Thyroid gland (tissue), 4 donors: ENCODE results near the gene CWC22. TPM values are rescaled to one million over a fixed set of nuclear protein-coding genes. Genes with fewer than 3 reads are reported as not detected.

Source experiments
- DNase-seq, 2 donors: peaks; one replicate each; pipeline ENCODE4 v3.0.0-alpha.2; 2019
- H3K27ac ChIP-seq, 3 donors: fragments of 200-600 bp; sonication (generic); 1 replicate in 2 of 3; 2 replicates in 1 of 3; pipeline ENCODE4 v1.5.1; 2016 to 2019; ENCODE audit warnings: mild to moderate bottlenecking in 1 of 3, moderate library complexity in 1 of 3
- H3K27me3 ChIP-seq: fragments of 200-600 bp; sonication (generic); one replicate; pipeline ENCODE4 v1.5.1; 2019
- H3K36me3 ChIP-seq, 2 donors: fragments of 200-600 bp; sonication (generic); one replicate each; pipeline ENCODE4 v1.5.1; 2016 to 2019
- H3K4me1 ChIP-seq, 2 donors: fragments of 200-600 bp; sonication (generic); one replicate each; pipeline ENCODE4 v1.5.1; 2017 to 2019
- H3K4me3 ChIP-seq, 3 donors: fragments of 200-600 bp; sonication (generic); replicated peaks in 1 of 3; 1 replicate in 2 of 3; 2 replicates in 1 of 3; pipeline ENCODE4 v1.5.1; 2016; ENCODE audit warnings: mild to moderate bottlenecking in 1 of 3
- H3K9me3 ChIP-seq: fragments of 200-600 bp; sonication (generic); one replicate; pipeline ENCODE4 v1.5.1; 2017
- POLR2A ChIP-seq, 2 donors: fragments of 450-650 bp; IDR thresholded peaks; one replicate each; pipeline ENCODE4 v1.6.1; 2017; ENCODE audit warnings: antibody characterized with exemption in 2 of 2, mild to moderate bottlenecking in 2 of 2, moderate library complexity in 1 of 2
- WGBS, 2 donors: methylation state at CpG; one replicate each; pipeline ENCODE4 v1.1.5; 2017; 5-methylcytosine and 5-hydroxymethylcytosine counted together
- intact Hi-C: fragments of 100-400 bp; cut with DNase I; formaldehyde crosslinking; loops from one replicate; pipeline ENCODE4 v1.15.1; 2023
- total RNA-seq, 4 donors: library from RNA; depleted of rRNA; stranded (reverse); fragments of >200 nt; gene quantifications; one replicate each; pipeline ENCODE4 v1.2.3, GENCODE V29; 2016
- TF ChIP-seq, protein P1 (sequence below), 6 experiments: fragments of 200-600 bp in 3 of 6; fragments of 450-650 bp in 3 of 6; sonication (generic) in 3 of 6; IDR thresholded peaks; one replicate each; pipeline ENCODE4 v1.5.1; 2016 to 2019; ENCODE audit warnings: antibody characterized with exemption in 6 of 6, mild to moderate bottlenecking in 2 of 6, inconsistent platforms in 1 of 6, moderate library complexity in 1 of 6

The CWC22 gene
- total RNA-seq, 4 donors from 2014 or later: 22.0 to 31.7 (median 26.8) TPM

DNA sequence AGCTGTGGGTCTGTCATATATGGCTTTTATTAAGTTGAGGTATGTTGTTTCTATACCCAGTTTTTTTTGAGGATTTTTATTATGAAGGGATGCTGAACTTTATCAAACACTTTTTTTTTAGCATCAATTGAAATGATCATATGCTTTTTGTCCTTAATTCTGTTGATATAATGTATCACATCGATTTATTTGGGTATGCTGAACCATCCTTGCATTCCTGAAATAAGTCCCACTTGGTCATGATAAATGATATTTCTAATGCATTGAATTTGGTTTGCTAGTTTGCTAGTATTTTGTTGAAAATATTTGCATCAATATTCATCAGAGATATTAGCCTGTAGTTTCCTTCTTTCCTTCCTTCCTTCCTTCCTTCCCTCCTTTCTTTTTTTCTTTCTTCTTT, 22.5 kb upstream of the CWC22 start:
- TF ChIP-seq POLR2A (IDR thresholded peaks at IDR 0.05): no peak
- TF ChIP-seq, protein P1, sequence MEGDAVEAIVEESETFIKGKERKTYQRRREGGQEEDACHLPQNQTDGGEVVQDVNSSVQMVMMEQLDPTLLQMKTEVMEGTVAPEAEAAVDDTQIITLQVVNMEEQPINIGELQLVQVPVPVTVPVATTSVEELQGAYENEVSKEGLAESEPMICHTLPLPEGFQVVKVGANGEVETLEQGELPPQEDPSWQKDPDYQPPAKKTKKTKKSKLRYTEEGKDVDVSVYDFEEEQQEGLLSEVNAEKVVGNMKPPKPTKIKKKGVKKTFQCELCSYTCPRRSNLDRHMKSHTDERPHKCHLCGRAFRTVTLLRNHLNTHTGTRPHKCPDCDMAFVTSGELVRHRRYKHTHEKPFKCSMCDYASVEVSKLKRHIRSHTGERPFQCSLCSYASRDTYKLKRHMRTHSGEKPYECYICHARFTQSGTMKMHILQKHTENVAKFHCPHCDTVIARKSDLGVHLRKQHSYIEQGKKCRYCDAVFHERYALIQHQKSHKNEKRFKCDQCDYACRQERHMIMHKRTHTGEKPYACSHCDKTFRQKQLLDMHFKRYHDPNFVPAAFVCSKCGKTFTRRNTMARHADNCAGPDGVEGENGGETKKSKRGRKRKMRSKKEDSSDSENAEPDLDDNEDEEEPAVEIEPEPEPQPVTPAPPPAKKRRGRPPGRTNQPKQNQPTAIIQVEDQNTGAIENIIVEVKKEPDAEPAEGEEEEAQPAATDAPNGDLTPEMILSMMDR (IDR thresholded peaks at IDR 0.05): no peak
- Histone ChIP-seq H3K27ac (no peak overlapping the region), H3K9me3 (no peaks in the 10 kb centered on the region), H3K36me3 (no peaks in the 10 kb centered on the region), H3K4me1 (no peaks in the 10 kb centered on the region), H3K27me3 (no peaks in the 10 kb centered on the region), H3K4me3 (no peak overlapping the region)
- intact Hi-C loops: no loop called here
- 88 to 89% methylated on average over 1 of the region's 1 CpG for WGBS, 2 donors
- DNase-seq: no peak

DNA sequence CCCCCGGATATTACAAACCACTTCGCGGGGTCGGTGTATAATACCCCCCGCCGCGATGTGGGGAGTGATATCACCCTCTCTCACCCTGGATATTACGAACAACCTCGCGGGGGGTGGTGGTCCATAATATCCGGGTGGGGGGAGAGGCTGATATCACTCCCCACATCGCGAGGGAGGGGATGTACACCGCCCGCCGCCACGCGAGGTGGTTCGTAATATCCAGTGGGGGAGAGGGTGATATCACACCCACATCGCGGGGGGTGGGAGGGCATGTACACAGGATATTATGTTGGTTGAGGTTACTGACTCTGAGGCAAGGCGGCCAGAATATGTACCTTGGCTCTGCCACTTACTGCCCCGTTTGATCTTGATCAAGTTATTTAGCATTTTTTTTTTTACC, 14.8 kb upstream of the CWC22 start:
- H3K4me1 ChIP-seq: no peaks in the 10 kb centered on the region
- DNase-seq: no peak

DNA sequence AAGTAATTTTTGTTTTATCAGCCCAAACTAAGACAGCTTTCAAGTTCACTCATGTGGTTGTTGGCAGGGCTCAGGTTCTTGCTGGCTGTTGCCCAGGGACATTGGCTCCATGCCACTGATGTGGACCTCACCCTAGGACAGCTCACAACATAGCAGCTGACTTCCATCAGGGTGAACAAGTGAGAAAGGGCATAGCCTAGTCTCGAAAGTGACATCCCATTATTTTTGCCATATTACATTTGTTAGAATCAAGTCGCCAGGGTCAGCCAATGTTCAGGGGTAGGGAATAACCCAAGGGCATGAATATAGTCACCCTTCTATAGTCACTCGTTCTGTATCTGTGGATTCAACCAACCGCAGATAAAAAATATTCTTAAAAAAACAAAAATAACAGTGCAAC, 10.7 kb upstream of the CWC22 start:
- H3K4me1 ChIP-seq: no peaks in the 10 kb centered on the region
- WGBS, 2 donors: 70 to 85% methylated on average over 4 of the region's 4 CpGs
- TF ChIP-seq POLR2A (IDR thresholded peaks at IDR 0.05): no peak
- TF ChIP-seq, protein P1 (IDR thresholded peaks at IDR 0.05): no peak
- no peaks in the 10 kb centered on the region for H3K27me3 ChIP-seq
- H3K36me3 ChIP-seq: no peaks in the 10 kb centered on the region
- intact Hi-C loops: no loop called here
- H3K9me3 ChIP-seq: no peaks in the 10 kb centered on the region
- no peak overlapping the region for H3K4me3 ChIP-seq
- peak; percentile 48 to 49 for DNase-seq
- H3K27ac ChIP-seq: no peak overlapping the region

More for the DNA sequence above, 14.8 kb upstream of the CWC22 start:
- no peak overlapping the region for H3K27ac ChIP-seq
- H3K9me3 ChIP-seq: no peaks in the 10 kb centered on the region
- H3K27me3 ChIP-seq: no peaks in the 10 kb centered on the region
- 94 to 95% methylated on average over 22 to 23 of the region's 23 CpGs for WGBS, 2 donors
- TF ChIP-seq, protein P1 (IDR thresholded peaks at IDR 0.05): no peak
- TF ChIP-seq POLR2A (IDR thresholded peaks at IDR 0.05): no peak
- H3K4me3 ChIP-seq: no peak overlapping the region
- H3K36me3 ChIP-seq: no peaks in the 10 kb centered on the region
- intact Hi-C loops: no loop called here

DNA sequence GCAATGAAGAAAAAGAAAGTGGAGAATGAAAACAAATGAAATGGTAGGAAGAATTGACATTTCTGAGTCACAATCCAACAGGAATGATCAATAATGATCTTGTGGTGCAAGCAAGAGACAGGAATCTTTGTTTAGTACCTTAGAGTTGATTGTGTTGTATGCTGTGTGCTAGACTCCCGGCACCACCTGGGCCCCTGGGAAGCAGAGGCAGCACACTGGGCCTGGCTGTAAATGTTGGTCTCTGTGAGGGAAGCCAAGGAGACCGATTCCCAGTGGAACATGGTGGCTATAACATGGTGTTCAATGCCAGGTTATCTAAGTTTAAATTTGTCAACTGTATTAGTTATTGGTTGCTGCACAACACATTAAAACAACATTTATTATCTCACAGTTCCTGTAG, 9.8 kb upstream of the CWC22 start:
- Histone ChIP-seq H3K27me3 (no peaks in the 10 kb centered on the region), H3K4me1 (no peaks in the 10 kb centered on the region), H3K4me3 (no peak overlapping the region), H3K27ac (no peak overlapping the region), H3K36me3 (no peaks in the 10 kb centered on the region), H3K9me3 (no peaks in the 10 kb centered on the region)
- no peak for TF ChIP-seq POLR2A (IDR thresholded peaks at IDR 0.05)
- WGBS, 2 donors: 78 to 84% methylated on average over 2 of the region's 2 CpGs
- no peak for DNase-seq
- intact Hi-C loops: no loop called here

DNA sequence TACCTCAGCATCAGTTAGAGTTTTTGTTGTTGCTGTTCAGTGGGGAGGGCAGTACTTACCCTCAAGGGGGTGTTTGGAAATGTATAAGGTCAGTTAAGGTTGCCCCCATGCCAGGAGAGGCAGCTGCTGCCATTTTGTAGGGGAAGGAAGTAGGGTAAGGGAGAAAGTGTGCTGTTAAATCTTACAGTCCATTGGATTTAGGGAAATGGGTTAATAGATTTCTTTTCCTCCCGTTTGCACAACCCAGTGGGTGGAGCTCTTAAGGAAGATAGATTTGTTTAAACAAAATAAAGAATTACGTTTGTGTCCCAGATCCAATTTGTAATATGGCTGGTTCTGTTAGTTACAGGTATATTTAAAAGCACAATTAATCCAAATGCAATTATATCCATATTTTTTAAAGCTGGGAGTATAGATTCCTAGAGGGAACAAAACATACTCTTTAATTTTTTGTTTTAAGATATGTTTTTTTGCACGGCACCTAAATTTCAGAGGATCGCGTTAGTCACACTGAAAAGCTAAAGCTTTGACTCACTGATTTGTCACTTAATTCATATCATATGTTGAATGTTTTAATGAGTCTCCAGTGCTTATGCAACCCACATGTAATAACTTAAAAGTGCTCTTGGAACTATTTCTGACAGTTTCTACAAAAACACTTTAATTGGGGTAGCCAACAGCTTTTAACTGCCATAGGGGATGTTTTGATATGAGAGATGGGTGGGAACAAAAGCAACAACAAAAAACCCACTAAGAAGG, 9.0 kb upstream of the CWC22 start:
- Histone ChIP-seq H3K9me3 (no peaks in the 10 kb centered on the region), H3K27ac (no peak overlapping the region), H3K4me1 (no peaks in the 10 kb centered on the region), H3K36me3 (no peaks in the 10 kb centered on the region), H3K4me3 (no peak overlapping the region), H3K27me3 (no peaks in the 10 kb centered on the region)
- WGBS, 2 donors: 64 to 66% methylated on average over 5 of the region's 5 CpGs
- intact Hi-C loops: no loop called here
- no peak for DNase-seq
- TF ChIP-seq, protein P1 (IDR thresholded peaks at IDR 0.05): no peak
- TF ChIP-seq POLR2A (IDR thresholded peaks at IDR 0.05): no peak
